GM23338 (cell line): ENCODE data around the gene MT1F. TPM values are rescaled to one million over a fixed set of nuclear protein-coding genes. Genes with fewer than 3 reads are reported as not detected.

Experiments used
- ATAC-seq: fragments of 200-7000 bp; cut with Tn5 transposase; 3 replicates; pipeline ENCODE4 v1.9.1; 2020
- DNase-seq: peaks from one replicate; pipeline ENCODE4 v3.0.0-alpha.2; 2015; ENCODE audit warnings: low spot score
- H2AFZ ChIP-seq: fragments of 200-600 bp; sonication (generic); 2 replicates; pipeline ENCODE4 v1.8.0; 2016; ENCODE audit warnings: antibody characterized with exemption, mild to moderate bottlenecking, moderate library complexity
- H3F3A ChIP-seq: fragments of 200-600 bp; sonication (generic); replicated peaks from 2 replicates; pipeline ENCODE4 v1.8.0; 2017; ENCODE audit warnings: antibody characterized with exemption, mixed run types, low read depth
- H3K27ac ChIP-seq: fragments of 200-600 bp; sonication (generic); 2 replicates; pipeline ENCODE4 v1.6.1; 2016; ENCODE audit warnings: low read depth
- H3K27me3 ChIP-seq: fragments of 200-600 bp; sonication (generic); 2 replicates; pipeline ENCODE4 v1.8.0; 2016; ENCODE audit warnings: mild to moderate bottlenecking, mixed run types, moderate library complexity; ENCODE audit not compliant: insufficient read depth
- H3K36me3 ChIP-seq: fragments of 200-600 bp; sonication (generic); 2 replicates; pipeline ENCODE4 v1.8.0; 2016; ENCODE audit warnings: mild to moderate bottlenecking; ENCODE audit not compliant: insufficient read depth
- H3K4me1 ChIP-seq: fragments of 200-600 bp; sonication (generic); 2 replicates; pipeline ENCODE4 v1.8.0; 2016; ENCODE audit warnings: mild to moderate bottlenecking, moderate library complexity; ENCODE audit not compliant: insufficient read depth
- H3K4me2 ChIP-seq: fragments of 200-600 bp; sonication (generic); 2 replicates; pipeline ENCODE4 v1.7.1; 2017; ENCODE audit warnings: mixed run types
- H3K4me3 ChIP-seq: fragments of 200-600 bp; sonication (generic); 2 replicates; pipeline ENCODE4 v1.6.1; 2016; ENCODE audit warnings: mixed run types
- H3K79me2 ChIP-seq: fragments of 200-600 bp; sonication (generic); replicated peaks from 2 replicates; pipeline ENCODE4 v1.8.0; 2017; ENCODE audit warnings: mild to moderate bottlenecking; ENCODE audit not compliant: insufficient read depth
- H3K9me2 ChIP-seq: fragments of 200-600 bp; sonication (generic); 2 replicates; pipeline ENCODE4 v1.8.0; 2017; ENCODE audit not compliant: insufficient read depth
- H4K20me1 ChIP-seq: fragments of 200-600 bp; sonication (generic); replicated peaks from 2 replicates; pipeline ENCODE4 v1.8.0; 2017; ENCODE audit warnings: mild to moderate bottlenecking; ENCODE audit not compliant: insufficient read depth
- H3K27ac Mint-ChIP-seq: 2 replicates; pipeline ENCODE4 v1.8.0; 2020; ENCODE audit warnings: inconsistent platforms, mild to moderate bottlenecking, moderate library complexity, mixed read lengths
- H3K27me3 Mint-ChIP-seq: 3 replicates; pipeline ENCODE4 v1.8.0; 2022; ENCODE audit warnings: low read depth, mild to moderate bottlenecking, moderate library complexity, mixed read lengths, inconsistent platforms; ENCODE audit not compliant: insufficient read depth, poor library complexity
- H3K36me3 Mint-ChIP-seq: 3 replicates; pipeline ENCODE4 v1.8.0; 2021; ENCODE audit warnings: low read depth, mild to moderate bottlenecking, inconsistent platforms, moderate library complexity, mixed read lengths
- H3K4me1 Mint-ChIP-seq: 3 replicates; pipeline ENCODE4 v1.8.0; 2020; ENCODE audit warnings: mild to moderate bottlenecking, inconsistent platforms, mixed read lengths
- H3K4me3 Mint-ChIP-seq: 3 replicates; pipeline ENCODE4 v1.8.0; 2021; ENCODE audit warnings: moderate library complexity, mild to moderate bottlenecking, inconsistent platforms, mixed read lengths
- H3K9me3 Mint-ChIP-seq: 3 replicates; pipeline ENCODE4 v1.8.0; 2020; ENCODE audit warnings: moderate library complexity, mild to moderate bottlenecking, inconsistent platforms, mixed read lengths
- ETS1 ChIP-seq: IDR thresholded peaks from 2 replicates; pipeline ENCODE4 v1.6.1; 2016; ENCODE audit warnings: antibody characterized with exemption
- EZH2phosphoT487 ChIP-seq: fragments of 200-600 bp; sonication (generic); IDR thresholded peaks from one replicate; pipeline ENCODE4 v1.8.1; 2018; ENCODE audit warnings: antibody characterized with exemption; ENCODE audit not compliant: unreplicated experiment
- NANOG ChIP-seq: IDR thresholded peaks from 2 replicates; pipeline ENCODE4 v1.6.1; 2016; ENCODE audit warnings: antibody characterized with exemption, borderline replicate concordance
- ZNF331 ChIP-seq: fragments of 250-450 bp; sonication (Bioruptor Pico); IDR thresholded peaks from 2 replicates; pipeline ENCODE4 v1.5.0; 2020; ENCODE audit warnings: low read depth, mild to moderate bottlenecking, moderate library complexity
- polyA plus RNA-seq: library from polyadenylated mRNA; unstranded; fragments of >200 nt; fragmentation: Nextera tagmentation; extraction: Ambion mirVana; gene quantifications from 2 replicates; pipeline ENCODE4 v1.2.1, GENCODE V29; 2016
- total RNA-seq: library from RNA; depleted of rRNA; stranded (reverse); fragments of >200 nt; shearing (Covaris generic); gene quantifications from 2 replicates; pipeline ENCODE4 v1.2.3, GENCODE V29; 2014
- TF ChIP-seq, protein P1 (sequence below): fragments of 250-450 bp; sonication (Bioruptor Pico); IDR thresholded peaks from 2 replicates; pipeline ENCODE4 v1.5.0; 2020; ENCODE audit warnings: mild to moderate bottlenecking, moderate library complexity
- TF ChIP-seq, protein P2 (sequence below), 2 experiments: fragments of 200-600 bp in 1 of 2; sonication (generic) in 1 of 2; conservative IDR thresholded peaks; 2 replicates each; pipeline versions ENCODE4 v1.5.1 to v1.6.1; 2016 to 2017; ENCODE audit warnings: antibody characterized with exemption in 2 of 2, low read depth in 2 of 2, mild to moderate bottlenecking in 2 of 2, moderate library complexity in 1 of 2
- TF ChIP-seq, protein P3 (sequence below): IDR thresholded peaks from one replicate; pipeline ENCODE4 v1.6.1; 2018; ENCODE audit warnings: antibody characterized with exemption; ENCODE audit not compliant: unreplicated experiment

MT1F gene
- total and polyA plus RNA-seq, 2 experiments from 2014 or later: 7.4 to 107 TPM

DNA sequence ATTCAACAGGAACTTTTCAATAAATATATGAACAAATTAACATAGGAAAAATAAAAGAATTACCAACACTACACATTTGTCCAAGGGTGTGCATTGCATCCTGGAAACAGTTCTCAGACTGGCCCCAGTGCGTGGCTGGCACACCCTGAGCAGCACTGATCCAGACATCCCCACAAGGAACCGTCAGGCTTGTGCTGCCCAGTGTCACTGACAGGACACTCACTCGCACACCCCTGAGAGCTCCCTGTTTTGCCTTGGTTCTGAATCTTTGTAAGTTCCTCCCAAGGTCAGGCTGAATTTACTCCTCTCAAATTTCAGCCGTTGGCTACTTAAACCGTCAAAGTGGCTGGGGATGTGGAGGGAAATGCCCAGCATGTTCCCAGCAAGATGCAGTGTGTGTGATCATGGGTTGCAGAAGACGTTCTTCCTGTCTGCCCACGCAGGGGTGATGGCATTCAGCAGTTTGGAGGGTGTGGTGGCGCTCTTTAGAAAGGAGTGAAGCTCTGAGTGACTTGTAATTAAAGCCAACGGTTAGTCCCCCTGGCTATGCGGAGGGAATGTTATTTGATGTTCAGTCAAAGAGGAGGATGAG lies 47.6 kb upstream of the MT1F start (continued):
- TF ChIP-seq, protein P1, sequence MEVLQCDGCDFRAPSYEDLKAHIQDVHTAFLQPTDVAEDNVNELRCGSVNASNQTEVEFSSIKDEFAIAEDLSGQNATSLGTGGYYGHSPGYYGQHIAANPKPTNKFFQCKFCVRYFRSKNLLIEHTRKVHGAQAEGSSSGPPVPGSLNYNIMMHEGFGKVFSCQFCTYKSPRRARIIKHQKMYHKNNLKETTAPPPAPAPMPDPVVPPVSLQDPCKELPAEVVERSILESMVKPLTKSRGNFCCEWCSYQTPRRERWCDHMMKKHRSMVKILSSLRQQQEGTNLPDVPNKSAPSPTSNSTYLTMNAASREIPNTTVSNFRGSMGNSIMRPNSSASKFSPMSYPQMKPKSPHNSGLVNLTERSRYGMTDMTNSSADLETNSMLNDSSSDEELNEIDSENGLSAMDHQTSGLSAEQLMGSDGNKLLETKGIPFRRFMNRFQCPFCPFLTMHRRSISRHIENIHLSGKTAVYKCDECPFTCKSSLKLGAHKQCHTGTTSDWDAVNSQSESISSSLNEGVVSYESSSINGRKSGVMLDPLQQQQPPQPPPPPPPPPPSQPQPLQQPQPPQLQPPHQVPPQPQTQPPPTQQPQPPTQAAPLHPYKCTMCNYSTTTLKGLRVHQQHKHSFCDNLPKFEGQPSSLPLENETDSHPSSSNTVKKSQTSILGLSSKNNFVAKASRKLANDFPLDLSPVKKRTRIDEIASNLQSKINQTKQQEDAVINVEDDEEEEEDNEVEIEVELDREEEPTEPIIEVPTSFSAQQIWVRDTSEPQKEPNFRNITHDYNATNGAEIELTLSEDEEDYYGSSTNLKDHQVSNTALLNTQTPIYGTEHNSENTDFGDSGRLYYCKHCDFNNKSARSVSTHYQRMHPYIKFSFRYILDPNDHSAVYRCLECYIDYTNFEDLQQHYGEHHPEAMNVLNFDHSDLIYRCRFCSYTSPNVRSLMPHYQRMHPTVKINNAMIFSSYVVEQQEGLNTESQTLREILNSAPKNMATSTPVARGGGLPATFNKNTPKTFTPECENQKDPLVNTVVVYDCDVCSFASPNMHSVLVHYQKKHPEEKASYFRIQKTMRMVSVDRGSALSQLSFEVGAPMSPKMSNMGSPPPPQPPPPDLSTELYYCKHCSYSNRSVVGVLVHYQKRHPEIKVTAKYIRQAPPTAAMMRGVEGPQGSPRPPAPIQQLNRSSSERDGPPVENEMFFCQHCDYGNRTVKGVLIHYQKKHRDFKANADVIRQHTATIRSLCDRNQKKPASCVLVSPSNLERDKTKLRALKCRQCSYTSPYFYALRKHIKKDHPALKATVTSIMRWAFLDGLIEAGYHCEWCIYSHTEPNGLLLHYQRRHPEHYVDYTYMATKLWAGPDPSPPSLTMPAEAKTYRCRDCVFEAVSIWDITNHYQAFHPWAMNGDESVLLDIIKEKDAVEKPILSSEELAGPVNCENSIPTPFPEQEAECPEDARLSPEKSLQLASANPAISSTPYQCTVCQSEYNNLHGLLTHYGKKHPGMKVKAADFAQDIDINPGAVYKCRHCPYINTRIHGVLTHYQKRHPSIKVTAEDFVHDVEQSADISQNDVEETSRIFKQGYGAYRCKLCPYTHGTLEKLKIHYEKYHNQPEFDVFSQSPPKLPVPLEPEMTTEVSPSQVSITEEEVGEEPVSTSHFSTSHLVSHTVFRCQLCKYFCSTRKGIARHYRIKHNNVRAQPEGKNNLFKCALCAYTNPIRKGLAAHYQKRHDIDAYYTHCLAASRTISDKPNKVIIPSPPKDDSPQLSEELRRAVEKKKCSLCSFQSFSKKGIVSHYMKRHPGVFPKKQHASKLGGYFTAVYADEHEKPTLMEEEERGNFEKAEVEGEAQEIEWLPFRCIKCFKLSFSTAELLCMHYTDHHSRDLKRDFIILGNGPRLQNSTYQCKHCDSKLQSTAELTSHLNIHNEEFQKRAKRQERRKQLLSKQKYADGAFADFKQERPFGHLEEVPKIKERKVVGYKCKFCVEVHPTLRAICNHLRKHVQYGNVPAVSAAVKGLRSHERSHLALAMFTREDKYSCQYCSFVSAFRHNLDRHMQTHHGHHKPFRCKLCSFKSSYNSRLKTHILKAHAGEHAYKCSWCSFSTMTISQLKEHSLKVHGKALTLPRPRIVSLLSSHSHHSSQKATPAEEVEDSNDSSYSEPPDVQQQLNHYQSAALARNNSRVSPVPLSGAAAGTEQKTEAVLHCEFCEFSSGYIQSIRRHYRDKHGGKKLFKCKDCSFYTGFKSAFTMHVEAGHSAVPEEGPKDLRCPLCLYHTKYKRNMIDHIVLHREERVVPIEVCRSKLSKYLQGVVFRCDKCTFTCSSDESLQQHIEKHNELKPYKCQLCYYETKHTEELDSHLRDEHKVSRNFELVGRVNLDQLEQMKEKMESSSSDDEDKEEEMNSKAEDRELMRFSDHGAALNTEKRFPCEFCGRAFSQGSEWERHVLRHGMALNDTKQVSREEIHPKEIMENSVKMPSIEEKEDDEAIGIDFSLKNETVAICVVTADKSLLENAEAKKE: no peak
- TF ChIP-seq EZH2phosphoT487 (no peak), ZNF331 (CRISPR knock-in tag) (no peak)
- TF ChIP-seq, protein P2, sequence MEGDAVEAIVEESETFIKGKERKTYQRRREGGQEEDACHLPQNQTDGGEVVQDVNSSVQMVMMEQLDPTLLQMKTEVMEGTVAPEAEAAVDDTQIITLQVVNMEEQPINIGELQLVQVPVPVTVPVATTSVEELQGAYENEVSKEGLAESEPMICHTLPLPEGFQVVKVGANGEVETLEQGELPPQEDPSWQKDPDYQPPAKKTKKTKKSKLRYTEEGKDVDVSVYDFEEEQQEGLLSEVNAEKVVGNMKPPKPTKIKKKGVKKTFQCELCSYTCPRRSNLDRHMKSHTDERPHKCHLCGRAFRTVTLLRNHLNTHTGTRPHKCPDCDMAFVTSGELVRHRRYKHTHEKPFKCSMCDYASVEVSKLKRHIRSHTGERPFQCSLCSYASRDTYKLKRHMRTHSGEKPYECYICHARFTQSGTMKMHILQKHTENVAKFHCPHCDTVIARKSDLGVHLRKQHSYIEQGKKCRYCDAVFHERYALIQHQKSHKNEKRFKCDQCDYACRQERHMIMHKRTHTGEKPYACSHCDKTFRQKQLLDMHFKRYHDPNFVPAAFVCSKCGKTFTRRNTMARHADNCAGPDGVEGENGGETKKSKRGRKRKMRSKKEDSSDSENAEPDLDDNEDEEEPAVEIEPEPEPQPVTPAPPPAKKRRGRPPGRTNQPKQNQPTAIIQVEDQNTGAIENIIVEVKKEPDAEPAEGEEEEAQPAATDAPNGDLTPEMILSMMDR (conservative IDR thresholded peaks at IDR 0.05; ENCODE audit: low read depth in 2 of 2): no peak

DNA sequence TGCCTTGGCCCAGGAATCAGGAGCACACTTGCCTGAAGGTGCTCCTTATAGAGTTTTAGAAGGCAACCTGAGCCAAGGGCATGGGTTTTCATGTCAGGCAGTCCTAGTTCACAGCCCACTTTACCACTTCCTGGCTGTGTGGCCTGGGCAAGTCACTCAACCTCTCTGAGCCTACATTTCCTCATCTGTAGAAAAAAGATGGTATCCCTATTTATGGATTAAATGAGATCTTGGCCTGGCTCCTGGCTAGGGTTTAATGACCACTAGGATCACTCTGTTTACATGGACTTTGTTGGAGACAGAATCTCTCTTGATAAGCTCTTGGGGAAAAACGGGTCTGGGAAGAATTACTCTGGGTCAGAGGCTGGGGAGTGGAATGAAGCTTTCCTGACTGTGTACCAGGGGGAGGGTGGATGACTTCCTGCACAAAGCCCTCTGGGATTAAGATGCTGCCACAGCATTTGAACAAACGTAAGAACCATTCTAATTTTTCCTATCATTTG lies 47.1 kb upstream of the MT1F start:
- Histone ChIP-seq H3K27ac (no peak overlapping the region), H2AFZ (no peak overlapping the region), H3K36me3 (no peaks in the 10 kb centered on the region), H3K4me3 (no peak overlapping the region), H4K20me1 (no peaks in the 10 kb centered on the region), H3F3A (peaks cover 14% of the 10 kb centered on the region; the same call in 1 of the 2 replicates), H3K4me1 (peaks cover 28% of the 10 kb centered on the region), H3K4me2 (peak overlapping the region; percentile 74), H3K79me2 (no peaks in the 10 kb centered on the region), H3K9me2 (no peaks in the 10 kb centered on the region), H3K27me3 (peaks cover 97% of the 10 kb centered on the region)
- DNase-seq (no peak), ATAC-seq (no peak)
- peak overlapping the region; percentile 89 for H3K4me3 Mint-ChIP-seq
- peaks cover 34% of the 10 kb centered on the region for H3K4me1 Mint-ChIP-seq
- peaks cover 58% of the 10 kb centered on the region for H3K27me3 Mint-ChIP-seq
- H3K27ac Mint-ChIP-seq: no peak overlapping the region
- TF ChIP-seq, protein P3, sequence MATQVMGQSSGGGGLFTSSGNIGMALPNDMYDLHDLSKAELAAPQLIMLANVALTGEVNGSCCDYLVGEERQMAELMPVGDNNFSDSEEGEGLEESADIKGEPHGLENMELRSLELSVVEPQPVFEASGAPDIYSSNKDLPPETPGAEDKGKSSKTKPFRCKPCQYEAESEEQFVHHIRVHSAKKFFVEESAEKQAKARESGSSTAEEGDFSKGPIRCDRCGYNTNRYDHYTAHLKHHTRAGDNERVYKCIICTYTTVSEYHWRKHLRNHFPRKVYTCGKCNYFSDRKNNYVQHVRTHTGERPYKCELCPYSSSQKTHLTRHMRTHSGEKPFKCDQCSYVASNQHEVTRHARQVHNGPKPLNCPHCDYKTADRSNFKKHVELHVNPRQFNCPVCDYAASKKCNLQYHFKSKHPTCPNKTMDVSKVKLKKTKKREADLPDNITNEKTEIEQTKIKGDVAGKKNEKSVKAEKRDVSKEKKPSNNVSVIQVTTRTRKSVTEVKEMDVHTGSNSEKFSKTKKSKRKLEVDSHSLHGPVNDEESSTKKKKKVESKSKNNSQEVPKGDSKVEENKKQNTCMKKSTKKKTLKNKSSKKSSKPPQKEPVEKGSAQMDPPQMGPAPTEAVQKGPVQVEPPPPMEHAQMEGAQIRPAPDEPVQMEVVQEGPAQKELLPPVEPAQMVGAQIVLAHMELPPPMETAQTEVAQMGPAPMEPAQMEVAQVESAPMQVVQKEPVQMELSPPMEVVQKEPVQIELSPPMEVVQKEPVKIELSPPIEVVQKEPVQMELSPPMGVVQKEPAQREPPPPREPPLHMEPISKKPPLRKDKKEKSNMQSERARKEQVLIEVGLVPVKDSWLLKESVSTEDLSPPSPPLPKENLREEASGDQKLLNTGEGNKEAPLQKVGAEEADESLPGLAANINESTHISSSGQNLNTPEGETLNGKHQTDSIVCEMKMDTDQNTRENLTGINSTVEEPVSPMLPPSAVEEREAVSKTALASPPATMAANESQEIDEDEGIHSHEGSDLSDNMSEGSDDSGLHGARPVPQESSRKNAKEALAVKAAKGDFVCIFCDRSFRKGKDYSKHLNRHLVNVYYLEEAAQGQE: no peak
- TF ChIP-seq ETS1: 0 out of 2 replicates have a peak, but pooled peaks have one; percentile 31
- TF ChIP-seq EZH2phosphoT487: no peak
- no peak for TF ChIP-seq NANOG
- peaks cover 9% of the 10 kb centered on the region; the same call in 2 of the 3 replicates for H3K36me3 Mint-ChIP-seq
- H3K9me3 Mint-ChIP-seq: no peaks in the 10 kb centered on the region
